ENCODE data around the gene NDUFS6. TPM values are rescaled to one million over a fixed set of nuclear protein-coding genes. Genes with fewer than 3 reads are reported as not detected.

Gene NDUFS6
- total RNA-seq, 4 donors from 2014 or later: 38.9 to 64.5 (median 51.2) TPM

- peak; percentile 29 to 72 for DNase-seq (ENCODE audit: low spot score in 2 of 2)
These were observed 41.7 kb upstream of the NDUFS6 start for GRCh38 chr5:1759378-1759970.

GRCh38 chr5:1760231-1760630 is 41.0 kb upstream of the NDUFS6 start:
- WGBS: 69% methylated on average over 4 of the region's 4 CpGs
- Histone ChIP-seq H3K4me3 (no peak overlapping the region), H3K4me1 (no peaks in the 10 kb centered on the region), H3K36me3 (no peaks in the 10 kb centered on the region), H3K27ac (no peak overlapping the region), H3K27me3 (peaks cover 12% of the 10 kb centered on the region), H3K9me3 (no peaks in the 10 kb centered on the region)
- TF ChIP-seq POLR2A (IDR thresholded peaks at IDR 0.05): no peak
- TF ChIP-seq POLR2AphosphoS5 (IDR thresholded peaks at IDR 0.05): no peak
- no peak for TF ChIP-seq CTCF (IDR thresholded peaks at IDR 0.05)
- no peak for TF ChIP-seq EP300 (IDR thresholded peaks at IDR 0.05)
- peak in 1 of 2 donors; percentile 16 for DNase-seq (ENCODE audit: low spot score in 2 of 2)

More at GRCh38 chr5:1759378-1759970, 41.7 kb upstream of the NDUFS6 start:
- Histone ChIP-seq H3K27ac (no peak overlapping the region), H3K36me3 (no peaks in the 10 kb centered on the region), H3K4me3 (no peak overlapping the region), H3K4me1 (no peaks in the 10 kb centered on the region), H3K9me3 (no peaks in the 10 kb centered on the region), H3K27me3 (peaks cover 10% of the 10 kb centered on the region)
- no peak for TF ChIP-seq POLR2A (IDR thresholded peaks at IDR 0.05)
- TF ChIP-seq CTCF (IDR thresholded peaks at IDR 0.05): no peak
- no peak for TF ChIP-seq EP300 (IDR thresholded peaks at IDR 0.05)
- TF ChIP-seq POLR2AphosphoS5 (IDR thresholded peaks at IDR 0.05): no peak
- 83% methylated on average over 12 of the region's 13 CpGs for WGBS

- no peak overlapping the region for H3K4me3 ChIP-seq
- no peaks in the 10 kb centered on the region for H3K4me1 ChIP-seq
- no peaks in the 10 kb centered on the region for H3K36me3 ChIP-seq
- no peaks in the 10 kb centered on the region for H3K9me3 ChIP-seq
- WGBS: 63% methylated on average over 19 of the region's 28 CpGs
- DNase-seq (ENCODE audit: low spot score in 2 of 2): peak; percentile 56 to 68
- no peak overlapping the region for H3K27ac ChIP-seq
- peaks cover 12% of the 10 kb centered on the region for H3K27me3 ChIP-seq
- TF ChIP-seq POLR2AphosphoS5 (IDR thresholded peaks at IDR 0.05) (no peak), POLR2A (IDR thresholded peaks at IDR 0.05) (no peak), CTCF (IDR thresholded peaks at IDR 0.05) (no peak), EP300 (IDR thresholded peaks at IDR 0.05) (no peak)
These were observed 40.4 kb upstream of the NDUFS6 start for GRCh38 chr5:1760656-1761452.

GRCh38 chr5:1761453-1761755 is 39.8 kb upstream of the NDUFS6 start:
- H3K27me3 ChIP-seq: peaks cover 12% of the 10 kb centered on the region
- no peaks in the 10 kb centered on the region for H3K4me1 ChIP-seq
- TF ChIP-seq EP300 (IDR thresholded peaks at IDR 0.05) (no peak), CTCF (IDR thresholded peaks at IDR 0.05) (no peak), POLR2A (IDR thresholded peaks at IDR 0.05) (no peak), POLR2AphosphoS5 (IDR thresholded peaks at IDR 0.05) (no peak)
- DNase-seq (ENCODE audit: low spot score in 2 of 2): no peak
- H3K4me3 ChIP-seq: no peak overlapping the region
- WGBS: 88% methylated on average over 11 of the region's 11 CpGs
- H3K27ac ChIP-seq: no peak overlapping the region
- no peaks in the 10 kb centered on the region for H3K9me3 ChIP-seq
- H3K36me3 ChIP-seq: no peaks in the 10 kb centered on the region

DNA sequence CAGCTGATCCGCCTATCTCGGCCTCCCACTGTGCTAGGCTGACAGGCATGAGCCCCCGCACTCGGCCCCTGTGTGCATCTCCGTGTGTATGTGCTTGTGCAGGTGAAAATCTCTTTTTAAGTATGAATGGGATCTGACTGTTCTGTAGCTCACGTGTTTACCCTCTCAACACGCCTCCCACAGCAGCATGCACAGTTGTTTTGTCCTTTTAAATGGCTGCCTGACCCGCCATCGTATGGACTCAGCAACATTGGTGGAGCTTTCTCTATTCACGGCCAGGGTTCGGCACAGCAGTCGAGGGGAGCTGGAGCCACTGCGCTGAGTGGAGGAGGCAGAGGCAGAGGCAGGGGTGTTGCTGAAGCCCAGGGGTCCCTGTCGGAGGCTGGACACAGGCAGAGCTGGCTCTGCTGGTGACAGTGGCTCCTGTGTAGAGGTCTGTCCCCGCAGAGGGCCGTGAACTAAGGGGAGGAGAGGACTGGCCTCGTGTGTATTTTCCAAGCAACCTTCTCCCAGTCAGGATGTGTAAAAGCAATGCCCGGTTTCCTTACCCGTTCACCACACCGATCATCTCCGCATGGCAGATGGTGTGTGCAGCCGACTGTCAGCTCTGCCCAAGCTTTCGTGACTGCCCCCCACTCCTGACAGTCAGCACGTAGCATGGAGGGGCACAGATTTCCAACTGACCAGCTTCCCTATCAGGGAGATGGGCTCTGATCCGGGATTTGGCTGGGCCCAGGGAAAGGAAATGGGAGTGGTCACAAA is 38.9 kb upstream of the NDUFS6 start:
- no peaks in the 10 kb centered on the region for H3K36me3 ChIP-seq
- H3K27me3 ChIP-seq: peaks cover 12% of the 10 kb centered on the region
- WGBS: 89% methylated on average over 23 of the region's 25 CpGs
- TF ChIP-seq EP300 (IDR thresholded peaks at IDR 0.05): no peak
- no peak for TF ChIP-seq POLR2AphosphoS5 (IDR thresholded peaks at IDR 0.05)
- TF ChIP-seq POLR2A (IDR thresholded peaks at IDR 0.05): no peak
- TF ChIP-seq CTCF (IDR thresholded peaks at IDR 0.05): no peak
- H3K4me3 ChIP-seq: no peak overlapping the region
- H3K9me3 ChIP-seq: no peaks in the 10 kb centered on the region
- no peak overlapping the region for H3K27ac ChIP-seq
- no peaks in the 10 kb centered on the region for H3K4me1 ChIP-seq
- DNase-seq (ENCODE audit: low spot score in 2 of 2): peak; percentile 33 to 40
